GM12878 (cell line): ENCODE results near the gene ZNF283. TPM values are rescaled to one million over a fixed set of nuclear protein-coding genes. Genes with fewer than 3 reads are reported as not detected.

ENCODE experiments used
- ATAC-seq: fragments of 200-7000 bp; cut with Tn5 transposase; 3 replicates; pipeline ENCODE4 v1.9.1; 2020; ENCODE audit warnings: mild to moderate bottlenecking, moderate library complexity
- BruUV-seq: library from RNA; stranded (reverse); fragments of 400-500 nt; replicated peaks from 2 replicates; lab custom pipeline; 2021; lab: Mats Ljungman, UMichigan
- CTCF ChIA-PET: fragments of 300-600 bp; sonication (Branson Sonifier 250); formaldehyde crosslinking; extraction: SDS; loops from one replicate; lab custom pipeline; 2021; ENCODE audit warnings: inconsistent platforms; lab: Yijun Ruan, JAX
- POLR2A ChIA-PET: fragments of 350-600 bp; formaldehyde crosslinking; extraction: SDS; loops from one replicate; lab custom pipeline; 2021; ENCODE audit warnings: inconsistent platforms; lab: Charles Lee
- RAD21 ChIA-PET: fragments of 300-600 bp; sonication (Branson Sonifier 250); formaldehyde crosslinking; loops from one replicate; lab custom pipeline; 2023; ENCODE audit warnings: antibody characterized with exemption; ENCODE audit not compliant: unreplicated experiment; lab: Charles Lee
- SMC1A ChIA-PET: fragments of 300-600 bp; sonication (Branson Sonifier 250); formaldehyde crosslinking; loops from one replicate; lab custom pipeline; 2023; ENCODE audit not compliant: unreplicated experiment, uncharacterized antibody; lab: Charles Lee
- DNase-seq: peaks from one replicate; pipeline ENCODE4 v3.0.0-alpha.2; 2011; ENCODE audit warnings: low read depth, low spot score
- FAIRE-seq: peaks from 3 replicates; lab custom pipeline; 2011; peaks lifted over from hg19 to GRCh38; lab: Jason Lieb, UNC
- H2AFZ ChIP-seq: 2 replicates; pipeline ENCODE4 v1.6.0; 2011; ENCODE audit warnings: low read depth, low read length, control low read depth; ENCODE audit not compliant: control insufficient read depth
- H3K27ac ChIP-seq: 2 replicates; pipeline ENCODE4 v1.5.1; 2011; ENCODE audit warnings: control low read depth; ENCODE audit not compliant: control insufficient read depth, insufficient read depth
- H3K27me3 ChIP-seq, 2 experiments: replicated peaks in 1 of 2; 2 replicates each; pipeline versions ENCODE4 v1.6.0 to v1.6.1; 2011; ENCODE audit warnings: low read length in 1 of 2; ENCODE audit not compliant: control insufficient read depth in 2 of 2, insufficient read depth in 2 of 2
- H3K36me3 ChIP-seq, 2 experiments: 2 replicates each; pipeline ENCODE4 v1.5.1; 2011; ENCODE audit warnings: low read length in 1 of 2; ENCODE audit not compliant: control insufficient read depth in 2 of 2, insufficient read depth in 2 of 2
- H3K4me1 ChIP-seq: 2 replicates; pipeline ENCODE4 v1.6.1; 2011; ENCODE audit warnings: mild to moderate bottlenecking, low read length, moderate library complexity, mixed read lengths; ENCODE audit not compliant: control insufficient read depth, insufficient read depth
- H3K4me2 ChIP-seq: 2 replicates; pipeline ENCODE4 v1.6.0; 2011; ENCODE audit warnings: control low read depth; ENCODE audit not compliant: control insufficient read depth, insufficient read depth
- H3K4me3 ChIP-seq: fragments of 200-600 bp; sonication (generic); 2 replicates; pipeline ENCODE4 v1.5.1; 2016
- H3K79me2 ChIP-seq: 2 replicates; pipeline ENCODE4 v1.6.0; 2011; ENCODE audit warnings: low read length; ENCODE audit not compliant: control insufficient read depth, insufficient read depth
- H3K9ac ChIP-seq: 2 replicates; pipeline ENCODE4 v1.8.0; 2011; ENCODE audit warnings: low read length, control low read depth, mixed read lengths; ENCODE audit not compliant: control insufficient read depth, insufficient read depth
- H3K9me3 ChIP-seq: replicated peaks from 3 replicates; pipeline ENCODE4 v1.5.1; 2011; ENCODE audit warnings: mild to moderate bottlenecking, low read length; ENCODE audit not compliant: control insufficient read depth, insufficient read depth
- H4K20me1 ChIP-seq: 2 replicates; pipeline ENCODE4 v1.6.0; 2011; ENCODE audit not compliant: control insufficient read depth, insufficient read depth
- ATF7 ChIP-seq: fragments of 450-650 bp; IDR thresholded peaks from 2 replicates; pipeline ENCODE4 v1.6.1; 2016; ENCODE audit warnings: low read depth, mild to moderate bottlenecking
- BCL3 ChIP-seq: IDR thresholded peaks from 2 replicates; pipeline ENCODE4 v1.6.1; 2011; ENCODE audit warnings: borderline replicate concordance, low read depth, mild to moderate bottlenecking, moderate library complexity, low read length; ENCODE audit not compliant: insufficient read depth, poor library complexity, severe bottlenecking
- BHLHE40 ChIP-seq, 2 experiments: fragments of 450-650 bp in 1 of 2; IDR thresholded peaks; 2 replicates each; pipeline ENCODE4 v1.6.1; 2011 to 2017; ENCODE audit warnings: low read depth in 2 of 2, borderline replicate concordance in 1 of 2, improper control_type of control experiment in 1 of 2, low read length in 1 of 2, mild to moderate bottlenecking in 1 of 2
- FOXM1 ChIP-seq: IDR thresholded peaks from 2 replicates; pipeline ENCODE4 v1.6.1; 2012; ENCODE audit warnings: low read depth, mild to moderate bottlenecking, inconsistent platforms, low read length, moderate library complexity
- HDAC6 ChIP-seq: fragments of 200-600 bp; sonication (generic); IDR thresholded peaks from one replicate; pipeline ENCODE4 v1.8.0; 2017; ENCODE audit warnings: antibody characterized with exemption; ENCODE audit not compliant: unreplicated experiment
- MEF2B ChIP-seq: fragments of 450-650 bp; IDR thresholded peaks from 2 replicates; pipeline ENCODE4 v1.6.1; 2018; ENCODE audit warnings: mild to moderate bottlenecking, moderate library complexity; ENCODE audit not compliant: partially characterized antibody, poor library complexity, severe bottlenecking
- MLLT1 ChIP-seq: fragments of 450-650 bp; IDR thresholded peaks from 2 replicates; pipeline ENCODE4 v1.6.1; 2016; ENCODE audit warnings: mild to moderate bottlenecking
- RAD51 ChIP-seq: fragments of 450-650 bp; IDR thresholded peaks from 2 replicates; pipeline ENCODE4 v1.6.1; 2016; ENCODE audit warnings: moderate library complexity, mild to moderate bottlenecking, inconsistent platforms
- SRF ChIP-seq, 2 experiments: IDR thresholded peaks; 2 replicates each; pipeline ENCODE4 v1.6.1; 2011; ENCODE audit warnings: low read depth in 2 of 2, low read length in 2 of 2, mild to moderate bottlenecking in 1 of 2, moderate library complexity in 1 of 2
- TCF12 ChIP-seq: IDR thresholded peaks from 2 replicates; pipeline ENCODE4 v1.6.1; 2011; ENCODE audit warnings: low read depth, mild to moderate bottlenecking, low read length
- TCF3 ChIP-seq: IDR thresholded peaks from 2 replicates; pipeline ENCODE4 v1.6.1; 2012; ENCODE audit warnings: low read depth, mild to moderate bottlenecking, low read length, borderline replicate concordance; ENCODE audit not compliant: insufficient read depth
- YY1 ChIP-seq: IDR thresholded peaks from 2 replicates; pipeline ENCODE4 v1.6.1; 2011; ENCODE audit warnings: low read depth, mild to moderate bottlenecking, low read length
- WGBS: methylation state at CpG from one replicate; pipeline ENCODE4 v1.1.6; 2016; ENCODE audit warnings: low lambda C conversion rate; ENCODE audit not compliant: insufficient replicate concordance, insufficient coverage; ENCODE audit errors: missing lambda C conversion rate; 5-methylcytosine and 5-hydroxymethylcytosine counted together
- in situ Hi-C: fragments of 300-500 bp; cut with MboI; formaldehyde crosslinking; loops from 9 replicates; pipeline ENCODE4 v1.14.3; 2018; ENCODE audit warnings: mixed read lengths
- intact Hi-C: fragments of 100-400 bp; cut with micrococcal nuclease; formaldehyde crosslinking; loops from one replicate; pipeline ENCODE4 v1.14.2; 2022; ENCODE audit not compliant: unreplicated experiment
- polyA plus RNA-seq, 11 experiments: library from polyadenylated mRNA; depleted of rRNA in 4 of 11; unstranded in 6 of 11; stranded (reverse) in 5 of 11; fragments of >200 nt; fragmentation: Nextera tagmentation in 4 of 11; fragmentation: Illumina TruSeq in 1 of 11; extraction: Ambion mirVana in 4 of 11; extraction: Trizol in 1 of 11; gene quantifications; 1 replicate in 1 of 11; 2 replicates in 10 of 11; pipeline versions ENCODE4 v1.2.1 to v1.2.3, GENCODE V29; 2011 to 2016; ENCODE audit warnings: inconsistent platforms in 2 of 11, missing spikeins in 2 of 11, low read depth in 1 of 11
- total RNA-seq, 4 experiments: library from RNA; depleted of rRNA in 3 of 4; stranded (reverse); fragments of >200 nt in 3 of 4; fragmentation: Illumina TruSeq in 1 of 4; extraction: Trizol in 1 of 4; gene quantifications; 2 replicates each; pipeline versions ENCODE4 v1.2.1 to v1.2.3, GENCODE V29; 2013 to 2021
- TF ChIP-seq, protein P1 (sequence below): fragments of 450-650 bp; IDR thresholded peaks from 2 replicates; pipeline ENCODE4 v1.6.1; 2017; ENCODE audit warnings: mild to moderate bottlenecking
- TF ChIP-seq, protein P2 (sequence below): fragments of 450-650 bp; IDR thresholded peaks from 2 replicates; pipeline ENCODE4 v1.6.1; 2017; ENCODE audit warnings: mild to moderate bottlenecking, moderate library complexity

Gene ZNF283
- total and polyA plus RNA-seq, 10 of the 15 experiments (the other 5 are each of a cell fraction or from before 2014, with no cell fraction given), result 2.2 to 7.8 (median 3.7) TPM

DNA sequence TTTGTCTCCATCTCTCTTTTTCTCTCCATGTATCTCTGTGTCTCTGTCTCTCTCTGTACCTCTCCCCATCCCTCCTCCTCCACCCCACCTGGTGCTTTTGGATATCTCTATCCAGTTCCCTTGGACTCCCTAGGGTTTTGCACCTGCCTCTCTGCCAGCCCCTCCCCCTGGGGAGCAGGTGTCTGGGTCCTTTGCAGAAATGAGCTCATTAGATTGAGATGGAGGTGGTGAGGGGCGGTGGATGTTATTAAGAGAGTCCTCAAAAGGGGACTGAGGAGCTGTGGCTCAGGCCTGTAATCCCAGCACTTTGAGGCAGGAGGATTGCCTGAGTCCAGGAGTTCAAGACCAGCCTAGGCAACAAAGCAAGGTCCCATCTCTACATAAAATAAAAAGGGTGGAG, 48.5 kb upstream of the ZNF283 start:
- DNase-seq (no peak), FAIRE-seq (no peak), ATAC-seq (no peak)
- H4K20me1 ChIP-seq, result no peaks in the 10 kb centered on the region
- ChIA-PET CTCF (interaction anchor here (1.0 to 9.2 kb wide), 7 partner anchors 11 to 183 kb away, joined by 3 to 324 read pairs (median 8); partner anchors contain the start of genes IRGQ and SMG9), RAD21 (interaction anchor here (1.8 to 7.4 kb wide), 7 partner anchors 13 to 110 kb away, joined by 5 to 148 read pairs (median 86); partner anchors contain the start of genes PLAUR and SMG9), POLR2A (interaction anchor here (0.9 to 8.4 kb wide), 5 partner anchors 19 to 183 kb away, joined by 3 to 389 read pairs (median 13); partner anchors contain the start of genes IRGQ and SMG9), SMC1A (interaction anchor here (0.8 to 8.3 kb wide), 12 partner anchors 8 to 254 kb away, joined by 3 to 325 read pairs (median 4); partner anchors contain the start of genes PLAUR and SMG9)
- peaks cover 64% of the 10 kb centered on the region for H3K79me2 ChIP-seq
- H3K9me3 ChIP-seq, result no peaks in the 10 kb centered on the region
- H2AFZ ChIP-seq, result no peak overlapping the region
- H3K9ac ChIP-seq, result peak overlapping the region; percentile 88
- 0% methylated on average over 1 of the region's 1 CpG for WGBS
- H3K36me3 ChIP-seq, result peaks cover 3 to 10% of the 10 kb centered on the region in 2 experiments
- in situ Hi-C loops, result no loop called here
- intact Hi-C loops, result loop anchor here (2.0 kb wide), 1 partner anchor 110 kb away; no protein-coding TSS in a partner anchor
- peaks cover 57% of the 10 kb centered on the region for H3K4me1 ChIP-seq
- peak overlapping the region; percentile 100 for H3K4me3 ChIP-seq
- BruUV-seq, result no TSS peak
- no peaks in the 10 kb centered on the region for H3K27me3 ChIP-seq
- TF ChIP-seq, protein P1, sequence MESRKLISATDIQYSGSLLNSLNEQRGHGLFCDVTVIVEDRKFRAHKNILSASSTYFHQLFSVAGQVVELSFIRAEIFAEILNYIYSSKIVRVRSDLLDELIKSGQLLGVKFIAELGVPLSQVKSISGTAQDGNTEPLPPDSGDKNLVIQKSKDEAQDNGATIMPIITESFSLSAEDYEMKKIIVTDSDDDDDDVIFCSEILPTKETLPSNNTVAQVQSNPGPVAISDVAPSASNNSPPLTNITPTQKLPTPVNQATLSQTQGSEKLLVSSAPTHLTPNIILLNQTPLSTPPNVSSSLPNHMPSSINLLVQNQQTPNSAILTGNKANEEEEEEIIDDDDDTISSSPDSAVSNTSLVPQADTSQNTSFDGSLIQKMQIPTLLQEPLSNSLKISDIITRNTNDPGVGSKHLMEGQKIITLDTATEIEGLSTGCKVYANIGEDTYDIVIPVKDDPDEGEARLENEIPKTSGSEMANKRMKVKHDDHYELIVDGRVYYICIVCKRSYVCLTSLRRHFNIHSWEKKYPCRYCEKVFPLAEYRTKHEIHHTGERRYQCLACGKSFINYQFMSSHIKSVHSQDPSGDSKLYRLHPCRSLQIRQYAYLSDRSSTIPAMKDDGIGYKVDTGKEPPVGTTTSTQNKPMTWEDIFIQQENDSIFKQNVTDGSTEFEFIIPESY, result no peak
- TF ChIP-seq TCF3 (0 out of 2 replicates have a peak, but pooled peaks have one; percentile 18), YY1 (no peak), SRF (IDR thresholded peaks at IDR 0.05; ENCODE audit: low read depth in 2 of 2, low read length in 2 of 2) (no peak), MEF2B (peak; percentile 65), TCF12 (peak; percentile 63; the same call in 1 of the 2 replicates), FOXM1 (no peak), HDAC6 (no peak), MLLT1 (no peak), RAD51 (peak; percentile 21; the same call in 1 of the 2 replicates), BCL3 (no peak), ATF7 (peak; percentile 49), BHLHE40 (IDR thresholded peaks at IDR 0.05; ENCODE audit: borderline replicate concordance in 1 of 2, low read depth in 2 of 2, low read length in 1 of 2) (no peak)
- TF ChIP-seq, protein P2, sequence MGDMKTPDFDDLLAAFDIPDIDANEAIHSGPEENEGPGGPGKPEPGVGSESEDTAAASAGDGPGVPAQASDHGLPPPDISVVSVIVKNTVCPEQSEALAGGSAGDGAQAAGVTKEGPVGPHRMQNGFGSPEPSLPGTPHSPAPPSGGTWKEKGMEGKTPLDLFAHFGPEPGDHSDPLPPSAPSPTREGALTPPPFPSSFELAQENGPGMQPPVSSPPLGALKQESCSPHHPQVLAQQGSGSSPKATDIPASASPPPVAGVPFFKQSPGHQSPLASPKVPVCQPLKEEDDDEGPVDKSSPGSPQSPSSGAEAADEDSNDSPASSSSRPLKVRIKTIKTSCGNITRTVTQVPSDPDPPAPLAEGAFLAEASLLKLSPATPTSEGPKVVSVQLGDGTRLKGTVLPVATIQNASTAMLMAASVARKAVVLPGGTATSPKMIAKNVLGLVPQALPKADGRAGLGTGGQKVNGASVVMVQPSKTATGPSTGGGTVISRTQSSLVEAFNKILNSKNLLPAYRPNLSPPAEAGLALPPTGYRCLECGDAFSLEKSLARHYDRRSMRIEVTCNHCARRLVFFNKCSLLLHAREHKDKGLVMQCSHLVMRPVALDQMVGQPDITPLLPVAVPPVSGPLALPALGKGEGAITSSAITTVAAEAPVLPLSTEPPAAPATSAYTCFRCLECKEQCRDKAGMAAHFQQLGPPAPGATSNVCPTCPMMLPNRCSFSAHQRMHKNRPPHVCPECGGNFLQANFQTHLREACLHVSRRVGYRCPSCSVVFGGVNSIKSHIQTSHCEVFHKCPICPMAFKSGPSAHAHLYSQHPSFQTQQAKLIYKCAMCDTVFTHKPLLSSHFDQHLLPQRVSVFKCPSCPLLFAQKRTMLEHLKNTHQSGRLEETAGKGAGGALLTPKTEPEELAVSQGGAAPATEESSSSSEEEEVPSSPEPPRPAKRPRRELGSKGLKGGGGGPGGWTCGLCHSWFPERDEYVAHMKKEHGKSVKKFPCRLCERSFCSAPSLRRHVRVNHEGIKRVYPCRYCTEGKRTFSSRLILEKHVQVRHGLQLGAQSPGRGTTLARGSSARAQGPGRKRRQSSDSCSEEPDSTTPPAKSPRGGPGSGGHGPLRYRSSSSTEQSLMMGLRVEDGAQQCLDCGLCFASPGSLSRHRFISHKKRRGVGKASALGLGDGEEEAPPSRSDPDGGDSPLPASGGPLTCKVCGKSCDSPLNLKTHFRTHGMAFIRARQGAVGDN, result no peak; the same call in 1 of the 2 replicates
- H3K27ac ChIP-seq, result peak overlapping the region; percentile 95
- peak overlapping the region; percentile 83 for H3K4me2 ChIP-seq
